OCI-LY1 (cell line): Measurements from ENCODE around the gene CORO1C.

Source experiments
- H2AFZ ChIP-seq: fragments of 200-600 bp; sonication (generic), shearing (Covaris generic); 2 replicates; pipeline ENCODE4 v1.6.0; 2014; ENCODE audit warnings: antibody characterized with exemption, mild to moderate bottlenecking, low read length
- H3F3A ChIP-seq: fragments of 200-600 bp; sonication (generic), shearing (Covaris generic); 2 replicates; pipeline ENCODE4 v1.6.0; 2014; ENCODE audit warnings: mild to moderate bottlenecking, antibody characterized with exemption, low read length, moderate library complexity; ENCODE audit not compliant: insufficient read depth
- H3K27ac ChIP-seq: fragments of 200-600 bp; sonication (generic); 2 replicates; pipeline ENCODE4 v1.5.1; 2014; ENCODE audit warnings: low read length, mixed run types, mild to moderate bottlenecking, low read depth; ENCODE audit not compliant: poor library complexity, severe bottlenecking
- H3K27me3 ChIP-seq: fragments of 200-600 bp; sonication (generic); 2 replicates; pipeline ENCODE4 v1.6.0; 2014; ENCODE audit warnings: antibody characterized with exemption, mild to moderate bottlenecking, low read length, moderate library complexity; ENCODE audit not compliant: insufficient read depth
- H3K36me3 ChIP-seq: fragments of 200-600 bp; sonication (generic); 2 replicates; pipeline ENCODE4 v1.6.1; 2014; ENCODE audit warnings: mild to moderate bottlenecking, antibody characterized with exemption, low read length, moderate library complexity, mixed read lengths; ENCODE audit not compliant: insufficient read depth
- H3K4me1 ChIP-seq: fragments of 200-600 bp; sonication (generic); 2 replicates; pipeline ENCODE4 v1.5.1; 2014; ENCODE audit warnings: mild to moderate bottlenecking, low read length, moderate library complexity; ENCODE audit not compliant: insufficient read depth, severe bottlenecking
- H3K4me2 ChIP-seq: fragments of 200-600 bp; sonication (generic), shearing (Covaris generic); 2 replicates; pipeline ENCODE4 v1.6.1; 2014; ENCODE audit warnings: low read length
- H3K4me3 ChIP-seq: fragments of 200-600 bp; sonication (generic); 2 replicates; pipeline ENCODE4 v1.5.1; 2014; ENCODE audit warnings: low read length, low read depth, mild to moderate bottlenecking, mixed read lengths; ENCODE audit not compliant: poor library complexity, severe bottlenecking
- H3K79me2 ChIP-seq: fragments of 200-600 bp; shearing (Covaris generic); 2 replicates; pipeline ENCODE4 v1.6.1; 2016; ENCODE audit warnings: mixed run types, low read length, mixed read lengths; ENCODE audit not compliant: insufficient read depth
- H3K9ac ChIP-seq: fragments of 200-600 bp; sonication (generic), shearing (Covaris generic); 2 replicates; pipeline ENCODE4 v1.6.1; 2014; ENCODE audit warnings: mild to moderate bottlenecking, low read length, mixed read lengths
- H3K9me2 ChIP-seq: fragments of 200-600 bp; sonication (generic), shearing (Covaris generic); 2 replicates; pipeline ENCODE4 v1.6.1; 2014; ENCODE audit warnings: low read depth, mild to moderate bottlenecking, low read length, mixed read lengths
- H3K9me3 ChIP-seq: fragments of 200-600 bp; shearing (Covaris generic); 2 replicates; pipeline ENCODE4 v1.6.1; 2014; ENCODE audit warnings: low read length, mixed read lengths
- H4K20me1 ChIP-seq: fragments of 200-600 bp; sonication (generic), shearing (Covaris generic); 2 replicates; pipeline ENCODE4 v1.6.0; 2016; ENCODE audit warnings: mild to moderate bottlenecking, low read length; ENCODE audit not compliant: insufficient read depth
- EZH2 ChIP-seq: fragments of 200-600 bp; sonication (generic), shearing (Covaris generic); IDR thresholded peaks from 2 replicates; pipeline ENCODE4 v1.8.0; 2017; ENCODE audit warnings: borderline replicate concordance, mixed run types, mild to moderate bottlenecking, antibody characterized with exemption, low read length, moderate library complexity, mixed read lengths
- TF ChIP-seq, protein P1 (sequence below): fragments of 200-600 bp; sonication (generic), shearing (Covaris generic); IDR thresholded peaks from 2 replicates; pipeline ENCODE4 v1.5.1; 2017; ENCODE audit warnings: mild to moderate bottlenecking, antibody characterized with exemption, low read length, moderate library complexity, mixed read lengths

Gene CORO1C

DNA sequence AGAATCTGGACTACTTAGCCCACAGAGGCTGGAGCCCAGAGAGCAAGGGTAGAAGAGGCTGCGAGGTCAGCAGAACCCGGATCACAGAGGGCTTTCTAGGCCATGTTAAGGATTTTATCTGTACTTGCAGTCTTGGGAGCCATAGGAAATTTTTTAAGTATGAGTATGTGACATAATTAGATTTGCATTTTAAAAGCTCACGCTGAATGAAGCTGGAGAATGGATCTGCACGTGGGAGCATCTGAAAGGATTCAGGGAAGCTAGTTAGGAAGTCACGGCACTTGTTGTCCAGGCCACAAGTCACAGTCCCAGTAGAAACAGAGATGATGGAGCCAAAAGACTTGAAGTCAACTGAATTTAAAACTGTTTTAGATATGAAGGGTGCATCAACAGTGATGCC lies 14.1 kb downstream of the CORO1C start:
- Histone ChIP-seq H3F3A (no peaks in the 10 kb centered on the region), H2AFZ (no peak overlapping the region), H3K9me2 (no peaks in the 10 kb centered on the region), H3K36me3 (no peaks in the 10 kb centered on the region), H3K79me2 (no peaks in the 10 kb centered on the region), H3K4me1 (peaks cover 29% of the 10 kb centered on the region), H4K20me1 (no peaks in the 10 kb centered on the region), H3K27me3 (no peaks in the 10 kb centered on the region), H3K4me2 (no peak overlapping the region), H3K9ac (no peak overlapping the region), H3K9me3 (no peaks in the 10 kb centered on the region), H3K27ac (no peak overlapping the region), H3K4me3 (no peak overlapping the region)
- TF ChIP-seq EZH2: no peak
- TF ChIP-seq, protein P1, sequence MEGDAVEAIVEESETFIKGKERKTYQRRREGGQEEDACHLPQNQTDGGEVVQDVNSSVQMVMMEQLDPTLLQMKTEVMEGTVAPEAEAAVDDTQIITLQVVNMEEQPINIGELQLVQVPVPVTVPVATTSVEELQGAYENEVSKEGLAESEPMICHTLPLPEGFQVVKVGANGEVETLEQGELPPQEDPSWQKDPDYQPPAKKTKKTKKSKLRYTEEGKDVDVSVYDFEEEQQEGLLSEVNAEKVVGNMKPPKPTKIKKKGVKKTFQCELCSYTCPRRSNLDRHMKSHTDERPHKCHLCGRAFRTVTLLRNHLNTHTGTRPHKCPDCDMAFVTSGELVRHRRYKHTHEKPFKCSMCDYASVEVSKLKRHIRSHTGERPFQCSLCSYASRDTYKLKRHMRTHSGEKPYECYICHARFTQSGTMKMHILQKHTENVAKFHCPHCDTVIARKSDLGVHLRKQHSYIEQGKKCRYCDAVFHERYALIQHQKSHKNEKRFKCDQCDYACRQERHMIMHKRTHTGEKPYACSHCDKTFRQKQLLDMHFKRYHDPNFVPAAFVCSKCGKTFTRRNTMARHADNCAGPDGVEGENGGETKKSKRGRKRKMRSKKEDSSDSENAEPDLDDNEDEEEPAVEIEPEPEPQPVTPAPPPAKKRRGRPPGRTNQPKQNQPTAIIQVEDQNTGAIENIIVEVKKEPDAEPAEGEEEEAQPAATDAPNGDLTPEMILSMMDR: no peak

- Histone ChIP-seq H3K4me1 (peaks cover 29% of the 10 kb centered on the region), H3K4me3 (no peak overlapping the region), H3F3A (no peaks in the 10 kb centered on the region), H3K9me2 (no peaks in the 10 kb centered on the region), H3K36me3 (no peaks in the 10 kb centered on the region), H3K9me3 (no peaks in the 10 kb centered on the region), H3K4me2 (no peak overlapping the region), H3K9ac (no peak overlapping the region), H4K20me1 (no peaks in the 10 kb centered on the region), H3K79me2 (no peaks in the 10 kb centered on the region), H3K27me3 (no peaks in the 10 kb centered on the region), H2AFZ (no peak overlapping the region), H3K27ac (no peak overlapping the region)
- no peak for TF ChIP-seq EZH2
- TF ChIP-seq, protein P1: no peak
Measured at GRCh38 chr12:108714866-108715265, 16.5 kb downstream of the CORO1C start.

- Histone ChIP-seq H3K27me3 (no peaks in the 10 kb centered on the region), H3K36me3 (no peaks in the 10 kb centered on the region), H3F3A (no peaks in the 10 kb centered on the region), H3K4me2 (no peak overlapping the region), H3K9me3 (no peaks in the 10 kb centered on the region), H3K9ac (no peak overlapping the region), H3K79me2 (no peaks in the 10 kb centered on the region), H4K20me1 (no peaks in the 10 kb centered on the region), H3K9me2 (no peaks in the 10 kb centered on the region), H3K4me1 (peaks cover 29% of the 10 kb centered on the region), H3K4me3 (no peak overlapping the region), H3K27ac (no peak overlapping the region), H2AFZ (no peak overlapping the region)
- TF ChIP-seq, protein P1: no peak
- TF ChIP-seq EZH2: no peak
Measured at GRCh38 chr12:108713471-108713870, 17.8 kb downstream of the CORO1C start.
